Stomach smooth muscle (tissue), 2 donors: ENCODE measurements around the gene BRD4.

Source experiments
- H3K27ac ChIP-seq: one replicate; pipeline ENCODE4 v1.7.0; 2013; ENCODE audit warnings: mild to moderate bottlenecking, low read length, inconsistent platforms
- H3K27me3 ChIP-seq, 2 donors: one replicate each; pipeline ENCODE4 v1.7.0; 2013; ENCODE audit warnings: low read length in 2 of 2; ENCODE audit not compliant: insufficient read depth in 2 of 2, control insufficient read depth in 1 of 2
- H3K36me3 ChIP-seq, 2 donors: one replicate each; pipeline ENCODE4 v1.7.0; 2013; ENCODE audit warnings: low read length in 2 of 2; ENCODE audit not compliant: control insufficient read depth in 2 of 2, insufficient read depth in 2 of 2
- H3K4me1 ChIP-seq: one replicate; pipeline ENCODE4 v1.7.0; 2013; ENCODE audit warnings: low read length; ENCODE audit not compliant: control insufficient read depth, insufficient read depth
- H3K4me3 ChIP-seq, 2 donors: one replicate each; pipeline ENCODE4 v1.7.0; 2013; ENCODE audit warnings: low read length in 2 of 2
- H3K9ac ChIP-seq, 2 donors: one replicate each; pipeline ENCODE4 v1.7.0; 2013; ENCODE audit warnings: low read length in 2 of 2, mild to moderate bottlenecking in 1 of 2
- H3K9me3 ChIP-seq, 2 donors: one replicate each; pipeline ENCODE4 v1.7.0; 2013; ENCODE audit warnings: low read length in 2 of 2; ENCODE audit not compliant: control insufficient read depth in 2 of 2
- donor health status: healthy.
- donor health status: Pancreatic carcinoma.

BRD4 gene

DNA sequence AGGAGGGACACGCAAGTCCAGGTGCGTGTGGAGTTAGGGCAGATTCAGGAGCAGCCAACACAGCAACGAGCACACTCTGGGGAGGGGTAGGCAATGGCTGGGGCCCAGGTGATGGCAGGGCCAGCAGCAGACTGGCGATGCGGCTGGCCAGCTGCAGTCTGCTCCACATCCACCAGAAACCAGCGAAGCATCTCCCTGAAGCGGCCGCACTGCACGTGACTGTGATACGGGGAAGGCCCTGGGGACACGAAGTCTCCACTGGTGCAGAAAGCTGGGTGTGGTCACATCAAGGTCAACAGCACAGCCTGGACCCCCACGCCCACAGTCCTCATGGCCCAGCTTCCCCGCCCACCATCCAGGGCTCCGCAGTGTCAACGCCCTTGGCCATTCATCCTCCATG is 78.8 kb downstream of the BRD4 start:
- Histone ChIP-seq H3K27ac (peak overlapping the region; percentile 46), H3K4me3 (no peak overlapping the region), H3K27me3 (no peaks in the 10 kb centered on the region), H3K9me3 (no peaks in the 10 kb centered on the region), H3K4me1 (peaks cover 54% of the 10 kb centered on the region), H3K36me3 (peaks cover 65% of the 10 kb centered on the region in 2 donors), H3K9ac (no peak overlapping the region)

DNA sequence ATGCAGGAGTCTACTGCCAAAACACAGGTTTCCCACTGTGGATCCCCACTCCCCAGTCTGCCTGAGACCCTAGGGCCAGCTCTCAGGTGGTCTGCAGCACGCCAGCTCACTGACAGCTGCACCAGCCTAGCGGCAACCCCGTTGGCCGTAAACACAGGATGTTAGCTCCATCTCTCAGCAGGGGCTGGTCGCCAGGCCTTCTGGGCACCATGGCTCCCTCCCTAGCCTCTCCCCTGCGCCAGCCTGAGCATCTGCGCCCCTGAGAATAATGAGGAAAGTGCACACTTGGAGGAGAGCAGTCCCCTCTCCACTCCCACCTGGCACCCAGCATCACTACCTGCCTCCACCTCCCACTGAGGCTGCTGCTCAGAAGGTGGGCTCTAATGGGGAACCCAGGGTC is 79.3 kb downstream of the BRD4 start:
- Histone ChIP-seq H3K36me3 (peaks cover 64 to 69% of the 10 kb centered on the region in 2 donors), H3K9ac (no peak overlapping the region), H3K27me3 (no peaks in the 10 kb centered on the region), H3K9me3 (no peaks in the 10 kb centered on the region), H3K4me1 (peaks cover 59% of the 10 kb centered on the region), H3K4me3 (no peak overlapping the region), H3K27ac (peak overlapping the region; percentile 46)

DNA sequence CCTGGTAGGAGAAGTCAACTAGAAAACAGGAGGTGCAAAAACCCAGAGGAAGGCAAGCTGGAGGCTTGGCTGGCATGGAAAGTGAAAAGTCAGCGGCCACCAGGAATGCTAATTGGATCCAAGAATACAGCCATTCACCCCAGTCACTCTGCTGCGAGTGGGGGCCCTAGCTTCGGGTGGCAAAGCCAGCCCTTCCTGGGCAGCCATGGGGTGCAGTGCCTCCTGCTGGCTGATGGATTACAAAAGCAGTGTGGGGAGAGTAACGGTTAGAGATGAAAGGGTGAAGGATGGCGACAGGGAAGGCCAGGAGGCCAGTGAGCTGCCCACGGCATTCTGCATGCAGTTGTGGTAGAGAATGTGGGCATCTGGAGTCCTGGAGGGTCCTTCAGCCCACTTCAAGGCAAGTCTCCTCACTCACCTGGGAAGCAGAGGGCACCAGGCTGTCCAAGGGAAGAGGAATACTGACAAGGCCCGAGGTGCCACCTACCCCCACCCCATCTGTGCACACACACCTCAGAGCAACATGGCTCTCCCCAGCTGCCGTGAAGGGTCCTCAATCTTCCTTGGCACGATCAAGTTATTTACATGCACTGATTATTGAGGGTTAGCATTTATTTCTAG is 79.8 kb downstream of the BRD4 start:
- Histone ChIP-seq H3K36me3 (peaks cover 59 to 64% of the 10 kb centered on the region in 2 donors), H3K4me1 (peaks cover 65% of the 10 kb centered on the region), H3K4me3 (no peak overlapping the region), H3K9ac (no peak overlapping the region), H3K27me3 (no peaks in the 10 kb centered on the region), H3K27ac (peak overlapping the region; percentile 46), H3K9me3 (no peaks in the 10 kb centered on the region)

DNA sequence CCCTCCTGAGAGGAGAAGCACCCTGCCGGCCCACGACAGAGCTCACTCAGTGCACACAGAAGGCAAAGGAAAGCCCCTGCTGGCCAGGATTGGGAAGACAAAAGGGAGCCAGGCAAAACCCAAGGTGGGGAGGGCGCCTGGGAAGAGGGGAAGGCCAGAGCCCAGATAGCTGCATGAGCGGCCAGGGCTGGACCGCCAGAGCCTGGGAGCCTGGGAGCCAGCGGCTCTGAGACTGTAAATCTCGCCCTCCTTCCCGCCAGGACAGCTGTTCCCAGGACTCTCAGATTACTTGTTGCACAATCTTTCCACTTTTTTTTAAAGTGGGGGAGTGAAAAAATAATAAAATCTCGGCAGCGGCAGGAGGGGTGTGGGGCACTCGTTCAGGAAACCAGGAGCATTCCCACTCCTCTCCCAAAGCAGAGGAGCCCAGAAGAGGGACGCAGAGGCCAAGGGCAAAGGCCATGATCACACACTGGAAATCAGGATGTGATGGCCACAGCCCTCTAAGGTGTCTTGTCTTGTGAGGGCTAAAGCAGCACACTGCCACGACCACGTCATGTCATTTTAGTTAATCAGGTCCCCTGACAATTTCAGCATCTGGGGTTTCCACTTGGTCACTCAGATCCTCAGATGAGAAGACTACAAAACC is 80.5 kb downstream of the BRD4 start:
- H3K4me3 ChIP-seq: peak overlapping the region in 1 of 2 donors; percentile 47
- no peak overlapping the region for H3K9ac ChIP-seq
- peaks cover 71% of the 10 kb centered on the region for H3K4me1 ChIP-seq

DNA sequence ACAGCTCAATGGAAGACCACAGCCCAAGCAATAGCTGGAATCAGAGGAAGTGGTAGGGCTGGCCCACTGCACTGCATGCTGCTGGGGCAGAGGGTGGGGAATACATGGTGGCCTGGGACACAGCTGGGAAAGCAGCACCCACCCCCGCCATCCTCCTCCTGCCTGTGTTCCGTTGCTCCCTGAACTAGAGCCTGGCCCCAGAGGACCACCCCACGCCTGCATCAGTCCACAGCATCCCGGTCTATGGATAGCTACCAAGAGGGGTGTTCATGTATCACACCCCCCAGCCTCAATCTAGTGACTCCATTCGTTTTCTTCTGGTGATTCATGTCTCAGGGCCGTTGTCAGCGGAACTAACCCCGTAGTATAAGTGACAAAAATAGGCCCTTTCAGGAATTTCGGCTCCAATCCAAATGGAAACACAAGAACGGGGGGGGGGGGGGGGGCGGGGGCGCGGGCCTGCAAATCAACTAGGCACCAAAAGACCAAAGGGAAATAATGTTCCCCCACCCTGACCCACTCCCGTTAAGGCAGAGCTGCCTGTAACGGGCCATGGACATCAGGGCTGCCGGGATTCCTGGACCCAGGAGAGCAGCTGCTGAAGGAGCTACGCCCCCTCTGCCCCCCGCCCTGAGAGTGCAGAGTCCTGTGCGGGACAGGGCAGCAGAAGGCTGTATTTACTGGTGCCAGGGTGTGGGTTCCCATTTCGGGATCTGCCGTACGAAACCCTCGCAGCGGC is 81.2 kb downstream of the BRD4 start:
- Histone ChIP-seq H3K9me3 (no peaks in the 10 kb centered on the region), H3K36me3 (peaks cover 50 to 53% of the 10 kb centered on the region in 2 donors), H3K27me3 (no peaks in the 10 kb centered on the region), H3K27ac (peak overlapping the region; percentile 82), H3K4me3 (peak overlapping the region; percentile 32 to 49), H3K4me1 (peaks cover 75% of the 10 kb centered on the region), H3K9ac (peak overlapping the region in 1 of 2 donors; percentile 17)

More for the DNA sequence above, 80.5 kb downstream of the BRD4 start:
- Histone ChIP-seq H3K27me3 (no peaks in the 10 kb centered on the region), H3K36me3 (peaks cover 54 to 60% of the 10 kb centered on the region in 2 donors), H3K9me3 (no peaks in the 10 kb centered on the region), H3K27ac (peak overlapping the region; percentile 46)

DNA sequence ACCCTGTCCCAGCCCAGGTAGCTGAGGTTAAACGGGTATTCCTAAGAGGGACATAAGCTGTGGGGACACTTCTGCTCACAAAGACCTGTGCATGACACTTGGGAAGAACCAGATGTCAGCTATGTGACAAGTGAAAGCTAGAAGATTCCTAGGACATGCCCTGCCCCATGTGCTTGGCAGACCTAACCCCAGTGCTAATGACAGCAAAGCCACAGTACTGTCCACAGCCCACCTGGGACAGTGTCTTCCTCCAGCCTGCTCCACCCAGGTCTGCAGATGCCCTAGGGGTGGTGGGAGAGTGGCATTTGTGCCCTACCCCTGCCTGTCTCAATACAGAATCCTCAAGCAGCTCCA is 81.7 kb downstream of the BRD4 start:
- Histone ChIP-seq H3K36me3 (peaks cover 47 to 48% of the 10 kb centered on the region in 2 donors), H3K4me3 (peak overlapping the region; percentile 32 to 49), H3K4me1 (peaks cover 77% of the 10 kb centered on the region), H3K27ac (peak overlapping the region; percentile 82), H3K9ac (peak overlapping the region; percentile 17 to 47), H3K9me3 (no peaks in the 10 kb centered on the region), H3K27me3 (no peaks in the 10 kb centered on the region)

DNA sequence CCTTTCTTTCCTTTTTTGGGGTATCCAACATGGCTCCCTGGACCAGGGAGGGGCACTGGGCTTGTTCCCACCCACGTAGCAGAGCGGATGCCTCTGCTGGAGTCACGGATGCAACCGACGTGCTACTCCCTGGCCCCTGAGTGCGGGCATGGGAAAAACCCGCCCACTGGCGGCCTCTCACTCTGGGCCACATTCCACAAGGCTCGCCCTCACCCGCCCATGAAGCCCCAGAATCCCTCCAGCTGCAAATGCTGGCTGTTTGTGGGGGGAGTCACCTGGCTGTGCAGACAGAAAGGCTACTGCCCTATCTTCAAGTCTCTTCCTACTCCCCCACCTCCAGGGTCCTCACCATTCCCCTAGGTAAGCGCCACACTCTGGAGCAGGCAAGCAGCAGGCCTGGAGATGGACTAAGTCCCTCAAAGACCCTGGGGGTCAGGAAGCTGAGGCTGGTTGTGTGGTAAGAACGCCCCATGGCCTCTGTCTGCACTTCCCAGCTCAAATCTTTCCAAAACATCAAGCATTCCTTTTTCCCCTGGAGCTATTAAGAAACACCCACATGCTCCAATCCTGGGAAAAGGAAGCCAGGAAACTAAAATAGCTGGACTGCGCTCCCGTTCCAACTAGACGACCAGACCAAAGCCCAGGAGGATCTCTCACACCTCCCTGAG is 82.2 kb downstream of the BRD4 start:
- Histone ChIP-seq H3K4me3 (peak overlapping the region; percentile 32 to 49), H3K9me3 (no peaks in the 10 kb centered on the region), H3K36me3 (peaks cover 42 to 47% of the 10 kb centered on the region in 2 donors), H3K27ac (peak overlapping the region; percentile 82), H3K9ac (peak overlapping the region; percentile 17 to 47), H3K27me3 (no peaks in the 10 kb centered on the region), H3K4me1 (peaks cover 81% of the 10 kb centered on the region)

DNA sequence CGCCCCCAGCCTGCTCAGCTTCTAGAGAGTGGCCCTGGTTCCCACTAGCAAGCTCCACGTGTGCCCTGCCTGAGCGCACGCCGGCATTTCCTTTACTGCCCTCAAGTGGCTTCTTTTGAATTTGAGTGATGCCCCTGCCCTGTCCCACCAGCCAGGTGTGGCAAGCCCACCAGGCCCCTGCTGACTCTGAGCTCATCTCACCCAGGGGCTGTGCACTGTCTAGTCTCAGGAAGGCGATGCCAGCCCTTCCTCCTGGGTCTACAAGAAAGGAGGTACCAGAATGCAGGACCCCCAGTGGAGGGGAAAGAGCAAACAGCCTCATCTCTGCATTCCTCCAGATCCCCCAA is 82.8 kb downstream of the BRD4 start:
- H3K36me3 ChIP-seq: peaks cover 42 to 44% of the 10 kb centered on the region in 2 donors
- H3K9ac ChIP-seq: peak overlapping the region in 1 of 2 donors; percentile 17
- H3K9me3 ChIP-seq: no peaks in the 10 kb centered on the region
- no peaks in the 10 kb centered on the region for H3K27me3 ChIP-seq
- H3K4me3 ChIP-seq: peak overlapping the region in 1 of 2 donors; percentile 49
- peaks cover 81% of the 10 kb centered on the region for H3K4me1 ChIP-seq
- peak overlapping the region; percentile 82 for H3K27ac ChIP-seq

DNA sequence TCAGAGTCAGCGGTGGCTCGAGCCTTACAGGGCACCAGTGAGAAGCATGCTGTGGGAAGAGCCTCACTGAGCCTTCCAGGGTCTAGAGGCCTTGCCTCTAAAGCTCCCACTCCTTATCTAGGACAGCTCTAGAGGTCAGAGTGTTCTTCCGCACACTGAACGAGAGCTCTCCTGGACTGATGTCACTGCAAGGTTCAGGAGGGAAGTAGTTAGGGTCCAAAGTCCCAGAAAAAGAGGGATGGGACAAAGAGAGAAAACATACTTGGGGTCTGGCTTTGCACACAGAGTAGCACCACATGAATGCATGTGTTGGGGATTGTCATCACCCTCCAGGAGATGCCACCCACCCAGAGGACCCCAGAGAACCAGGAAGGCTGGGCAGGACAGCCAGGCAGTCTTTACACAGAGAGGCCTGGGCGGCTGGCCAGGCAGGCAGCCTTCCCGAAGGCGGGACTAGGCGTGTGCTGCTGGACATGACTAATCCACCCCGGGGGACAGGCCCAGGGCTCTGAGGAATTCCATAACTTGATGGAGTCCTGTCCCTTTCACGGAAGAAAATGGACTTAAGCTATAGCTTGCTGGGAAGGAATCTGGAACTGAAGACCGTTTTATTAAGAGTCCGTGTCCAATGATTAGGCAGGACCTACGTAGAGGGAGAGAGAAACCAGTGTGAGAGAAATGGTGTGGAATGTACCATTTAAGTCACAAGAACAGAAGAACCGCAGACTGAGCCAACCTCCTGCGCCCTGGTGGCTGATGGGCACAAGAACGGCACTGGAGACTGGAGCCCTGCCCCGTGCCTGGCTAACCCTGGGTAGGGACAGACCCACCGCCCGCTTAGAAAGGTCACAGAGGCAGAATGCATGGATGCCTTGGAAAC is 83.5 kb downstream of the BRD4 start:
- Histone ChIP-seq H3K4me3 (peak overlapping the region in 1 of 2 donors; percentile 49), H3K36me3 (peaks cover 39 to 41% of the 10 kb centered on the region in 2 donors), H3K4me1 (peaks cover 78% of the 10 kb centered on the region), H3K27me3 (no peaks in the 10 kb centered on the region), H3K27ac (peak overlapping the region; percentile 82), H3K9me3 (no peaks in the 10 kb centered on the region), H3K9ac (peak overlapping the region in 1 of 2 donors; percentile 60)

DNA sequence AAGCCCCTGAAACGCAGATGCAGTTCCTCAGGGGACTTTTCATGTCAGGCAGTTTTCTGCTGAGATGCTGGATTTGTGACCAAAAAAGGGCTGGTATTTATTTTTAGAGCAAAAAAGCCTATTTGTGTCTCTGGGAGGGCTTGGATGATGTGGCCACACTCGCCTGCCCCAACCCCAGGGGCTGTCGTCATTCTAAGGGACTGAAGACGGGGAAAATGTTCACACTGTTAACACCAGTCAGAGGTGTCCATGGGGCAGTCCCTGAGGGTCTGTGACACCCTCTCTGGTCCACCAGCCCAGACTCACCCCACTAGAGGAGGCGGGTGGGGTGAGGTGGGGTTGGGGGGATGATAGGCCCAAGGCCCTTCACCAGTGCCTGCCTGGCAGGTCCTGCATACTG is 84.2 kb downstream of the BRD4 start:
- Histone ChIP-seq H3K4me1 (peaks cover 75% of the 10 kb centered on the region), H3K36me3 (peaks cover 37 to 39% of the 10 kb centered on the region in 2 donors), H3K4me3 (no peak overlapping the region), H3K27ac (peak overlapping the region; percentile 82), H3K27me3 (no peaks in the 10 kb centered on the region), H3K9ac (no peak overlapping the region), H3K9me3 (no peaks in the 10 kb centered on the region)
